IMR-90 (cell line): ENCODE results near the gene AGTPBP1. TPM values are rescaled to one million over a fixed set of nuclear protein-coding genes. Genes with fewer than 3 reads are reported as not detected.

Source experiments
- ATAC-seq: fragments of 200-7000 bp; cut with Tn5 transposase; 2 replicates; pipeline ENCODE4 v1.9.1; 2020; ENCODE audit warnings: low read depth, mild to moderate bottlenecking, moderate library complexity
- BruUV-seq: library from RNA; stranded (reverse); fragments of 400-500 nt; replicated peaks from 2 replicates; lab custom pipeline; 2021; lab: Mats Ljungman, UMichigan
- CTCF ChIA-PET: fragments of 300-600 bp; formaldehyde crosslinking; extraction: SDS; loops from one replicate; lab custom pipeline; 2021; ENCODE audit warnings: antibody characterized with exemption; lab: Yijun Ruan, JAX
- POLR2A ChIA-PET: fragments of 300-600 bp; sonication (Branson Sonifier 250); formaldehyde crosslinking; loops from one replicate; lab custom pipeline; 2022; ENCODE audit warnings: antibody characterized with exemption; ENCODE audit not compliant: unreplicated experiment; lab: Charles Lee
- DNase-seq: peaks from one replicate; pipeline ENCODE4 v3.0.0; 2013
- H2AFZ ChIP-seq: replicated peaks from 2 replicates; pipeline ENCODE3; 2013; ENCODE audit warnings: low read length, mild to moderate bottlenecking; ENCODE audit not compliant: poor library complexity
- H2AK5ac ChIP-seq: 2 replicates; pipeline ENCODE4 v1.6.1; 2013; ENCODE audit warnings: low read depth, low read length, inconsistent platforms
- H2AK9ac ChIP-seq: replicated peaks from 2 replicates; pipeline ENCODE3; 2013; ENCODE audit warnings: mild to moderate bottlenecking, low read depth, low read length, moderate library complexity; ENCODE audit not compliant: poor library complexity
- H2BK120ac ChIP-seq: 2 replicates; pipeline ENCODE4 v1.6.1; 2013; ENCODE audit warnings: low read depth, low read length, inconsistent platforms
- H2BK15ac ChIP-seq: 3 replicates; pipeline ENCODE4 v1.6.1; 2013; ENCODE audit warnings: low read depth, low read length, inconsistent platforms
- H2BK20ac ChIP-seq: 2 replicates; pipeline ENCODE4 v1.6.1; 2013; ENCODE audit warnings: low read depth, mild to moderate bottlenecking, inconsistent platforms, low read length, moderate library complexity
- H2BK5ac ChIP-seq: 2 replicates; pipeline ENCODE4 v1.6.1; 2013; ENCODE audit warnings: mild to moderate bottlenecking, low read depth, low read length, inconsistent platforms; ENCODE audit not compliant: poor library complexity, severe bottlenecking
- H3K14ac ChIP-seq: replicated peaks from 2 replicates; pipeline ENCODE4 v1.6.1; 2013; ENCODE audit warnings: low read depth, low read length, inconsistent platforms
- H3K18ac ChIP-seq: 2 replicates; pipeline ENCODE4 v1.6.1; 2013; ENCODE audit warnings: low read depth, low read length, control low read depth
- H3K23ac ChIP-seq: 2 replicates; pipeline ENCODE4 v1.6.1; 2013; ENCODE audit warnings: low read depth, low read length, inconsistent platforms
- H3K27ac ChIP-seq: 2 replicates; pipeline ENCODE4 v1.5.1; 2013; ENCODE audit warnings: mild to moderate bottlenecking, control low read depth, low read length; ENCODE audit not compliant: insufficient read depth
- H3K27me3 ChIP-seq: 2 replicates; pipeline ENCODE4 v1.6.1; 2013; ENCODE audit warnings: low read length; ENCODE audit not compliant: control insufficient read depth, insufficient read depth
- H3K36me3 ChIP-seq: 2 replicates; pipeline ENCODE4 v1.6.1; 2013; ENCODE audit warnings: low read length, mixed read lengths; ENCODE audit not compliant: control insufficient read depth, insufficient read depth
- H3K4ac ChIP-seq: 2 replicates; pipeline ENCODE4 v1.6.1; 2013; ENCODE audit warnings: low read depth, low read length, inconsistent platforms
- H3K4me1 ChIP-seq: 2 replicates; pipeline ENCODE4 v1.6.1; 2013; ENCODE audit warnings: low read length, mixed read lengths; ENCODE audit not compliant: control insufficient read depth, insufficient read depth
- H3K4me2 ChIP-seq: 2 replicates; pipeline ENCODE4 v1.6.1; 2013; ENCODE audit warnings: low read depth, mild to moderate bottlenecking, control low read depth, low read length, moderate library complexity
- H3K4me3 ChIP-seq: 2 replicates; pipeline ENCODE4 v1.5.1; 2013; ENCODE audit warnings: low read depth, mild to moderate bottlenecking, control low read depth, low read length, moderate library complexity; ENCODE audit not compliant: insufficient read depth
- H3K56ac ChIP-seq: 2 replicates; pipeline ENCODE4 v1.6.1; 2013; ENCODE audit warnings: low read length, inconsistent platforms; ENCODE audit not compliant: insufficient read depth; ENCODE audit errors: extremely low read depth
- H3K79me1 ChIP-seq, 2 experiments: 2 replicates each; pipeline ENCODE4 v1.6.1; 2013; ENCODE audit warnings: low read length in 2 of 2, inconsistent platforms in 1 of 2, low read depth in 1 of 2
- H3K9ac ChIP-seq: 2 replicates; pipeline ENCODE4 v1.6.1; 2013; ENCODE audit warnings: low read depth, low read length, control low read depth
- H3K9me1 ChIP-seq: 2 replicates; pipeline ENCODE4 v1.6.1; 2013; ENCODE audit warnings: low read length, inconsistent platforms; ENCODE audit not compliant: insufficient read depth
- H3K9me3 ChIP-seq: 2 replicates; pipeline ENCODE4 v1.6.1; 2013; ENCODE audit warnings: low read length; ENCODE audit not compliant: control insufficient read depth, insufficient read depth
- H4K20me1 ChIP-seq: 2 replicates; pipeline ENCODE4 v1.6.1; 2013; ENCODE audit warnings: low read length, inconsistent platforms; ENCODE audit not compliant: insufficient read depth
- H4K5ac ChIP-seq: 2 replicates; pipeline ENCODE4 v1.6.1; 2013; ENCODE audit warnings: mild to moderate bottlenecking, low read depth, low read length, control low read depth
- H4K8ac ChIP-seq, 2 experiments: 2 replicates each; pipeline ENCODE4 v1.6.1; 2013; ENCODE audit warnings: low read depth in 2 of 2, low read length in 2 of 2, control low read depth in 1 of 2, inconsistent platforms in 1 of 2
- H4K91ac ChIP-seq: 2 replicates; pipeline ENCODE4 v1.6.1; 2013; ENCODE audit warnings: low read depth, low read length, inconsistent platforms; ENCODE audit not compliant: insufficient read depth
- BHLHE40 ChIP-seq: fragments of 150-350 bp; IDR thresholded peaks from 2 replicates; pipeline ENCODE4 v1.6.1; 2016; ENCODE audit warnings: mild to moderate bottlenecking, low read depth, low read length
- CEBPB ChIP-seq: IDR thresholded peaks from 2 replicates; pipeline ENCODE4 v1.6.1; 2012; ENCODE audit warnings: low read depth, low read length, improper control_type of control experiment
- CHD1 ChIP-seq: IDR thresholded peaks from 2 replicates; pipeline ENCODE4 v1.6.1; 2012; ENCODE audit warnings: low read depth, low read length, improper control_type of control experiment
- CTCF ChIP-seq: conservative IDR thresholded peaks from 2 replicates; pipeline ENCODE4 v1.5.1; 2012; ENCODE audit warnings: mild to moderate bottlenecking, low read depth, low read length, improper control_type of control experiment
- ELK1 ChIP-seq: fragments of 150-350 bp; IDR thresholded peaks from 2 replicates; pipeline ENCODE4 v1.6.1; 2016; ENCODE audit warnings: low read depth, mild to moderate bottlenecking, low read length, moderate library complexity, borderline replicate concordance
- FOS ChIP-seq: fragments of 150-350 bp; IDR thresholded peaks from 2 replicates; pipeline ENCODE4 v1.6.1; 2016; ENCODE audit warnings: low read depth, low read length
- MAFK ChIP-seq: IDR thresholded peaks from 2 replicates; pipeline ENCODE4 v1.6.1; 2012; ENCODE audit warnings: low read depth, low read length, improper control_type of control experiment
- MAZ ChIP-seq: IDR thresholded peaks from 2 replicates; pipeline ENCODE4 v1.6.1; 2012; ENCODE audit warnings: low read depth, mild to moderate bottlenecking, low read length, improper control_type of control experiment, moderate library complexity, borderline replicate concordance
- MXI1 ChIP-seq: IDR thresholded peaks from 2 replicates; pipeline ENCODE4 v1.6.1; 2012; ENCODE audit warnings: low read depth, mild to moderate bottlenecking, low read length, moderate library complexity, borderline replicate concordance
- NFE2L2 ChIP-seq: fragments of 150-350 bp; IDR thresholded peaks from 2 replicates; pipeline ENCODE4 v1.6.1; 2016; ENCODE audit warnings: low read depth, mild to moderate bottlenecking, low read length
- POLR2A ChIP-seq: IDR thresholded peaks from 2 replicates; pipeline ENCODE4 v1.6.1; 2012; ENCODE audit warnings: mild to moderate bottlenecking, low read depth, low read length
- RAD21 ChIP-seq: IDR thresholded peaks from 2 replicates; pipeline ENCODE4 v1.6.1; 2012; ENCODE audit warnings: low read length, improper control_type of control experiment
- RCOR1 ChIP-seq: IDR thresholded peaks from 2 replicates; pipeline ENCODE4 v1.6.1; 2012; ENCODE audit warnings: mild to moderate bottlenecking, low read length, improper control_type of control experiment; ENCODE audit not compliant: insufficient replicate concordance
- RFX5 ChIP-seq: IDR thresholded peaks from 2 replicates; pipeline ENCODE4 v1.8.0; 2012; ENCODE audit warnings: low read depth, mild to moderate bottlenecking, low read length, moderate library complexity
- SMC3 ChIP-seq: fragments of 150-350 bp; IDR thresholded peaks from 2 replicates; pipeline ENCODE4 v1.6.1; 2016; ENCODE audit warnings: low read depth, mild to moderate bottlenecking, antibody characterized with exemption, low read length, moderate library complexity
- USF2 ChIP-seq: fragments of 150-350 bp; IDR thresholded peaks from 2 replicates; pipeline ENCODE4 v1.6.1; 2017; ENCODE audit warnings: mild to moderate bottlenecking, antibody characterized with exemption, low read length, low read depth
- WGBS, 2 experiments: methylation state at CpG; one replicate each; pipeline versions ENCODE4 v1.1.5 to v1.1.7; 2013; ENCODE audit warnings: missing lambda C conversion rate in 2 of 2; ENCODE audit not compliant: insufficient read length in 1 of 2; ENCODE audit errors: extremely low coverage in 2 of 2; 5-methylcytosine and 5-hydroxymethylcytosine counted together
- dilution Hi-C: fragments of 300-500 bp; cut with HindIII; formaldehyde crosslinking; loops from one replicate; pipeline ENCODE4 v1.14.3; 2018; ENCODE audit warnings: low sequenced_read_pairs; ENCODE audit not compliant: unreplicated experiment
- in situ Hi-C: fragments of 300-500 bp; cut with MboI; formaldehyde crosslinking; loops from 3 replicates; pipeline ENCODE4 v1.14.3; 2019; ENCODE audit warnings: low sequenced_read_pairs, inconsistent platforms, mixed read lengths
- intact Hi-C: fragments of 100-400 bp; cut with micrococcal nuclease; formaldehyde crosslinking; loops from 2 replicates; pipeline ENCODE4 v1.10.0; 2022
- polyA plus RNA-seq, 3 experiments: library from polyadenylated mRNA; depleted of rRNA; stranded (reverse); fragments of >200 nt; gene quantifications; 2 replicates each; pipeline ENCODE4 v1.2.3, GENCODE V29; 2012; ENCODE audit warnings: low replicate concordance in 1 of 3
- total RNA-seq: library from RNA; depleted of rRNA; stranded (reverse); fragments of >200 nt; gene quantifications from 2 replicates; pipeline ENCODE4 v1.2.3, GENCODE V29; 2012

AGTPBP1 gene
- total and polyA plus RNA-seq, 2 of the 4 experiments (the other 2 are of a cell fraction) = 3.3 to 9.0 TPM

GRCh38 chr9:85505612-85506011 lies 236.1 kb downstream of the AGTPBP1 start:
- H3K9me3 ChIP-seq = peaks cover 6% of the 10 kb centered on the region
- no peak overlapping the region for H2BK120ac ChIP-seq
- H3K4me3 ChIP-seq = no peak overlapping the region
- no peak overlapping the region for H2BK20ac ChIP-seq
- POLR2A ChIA-PET = no interaction called here
- no peak overlapping the region for H2BK5ac ChIP-seq
- WGBS, 2 experiments = no CpG with 5 or more reads among the region's 7 CpGs
- intact Hi-C loops (no loop called here), in situ Hi-C loops (no loop called here), dilution Hi-C loops (no loop called here)
- H4K8ac ChIP-seq = no peak overlapping the region
- DNase-seq = no peak
- BruUV-seq = no TSS peak
- H3K4ac ChIP-seq = no peak overlapping the region
- no peak overlapping the region for H3K4me2 ChIP-seq
- H3K9ac ChIP-seq = no peak overlapping the region
- no peak for ATAC-seq
- CTCF ChIA-PET = no interaction called here
- no peak overlapping the region for H2BK15ac ChIP-seq
- TF ChIP-seq POLR2A (no peak), ELK1 (no peak), NFE2L2 (no peak), RFX5 (no peak), CEBPB (no peak), BHLHE40 (no peak), MAFK (no peak), CHD1 (no peak), RAD21 (no peak), CTCF (no peak), RCOR1 (no peak), FOS (no peak), MXI1 (no peak), USF2 (no peak), MAZ (no peak), SMC3 (no peak)
- no peak overlapping the region for H4K91ac ChIP-seq
- no peak overlapping the region for H3K23ac ChIP-seq
- H2AK5ac ChIP-seq = no peak overlapping the region
- H2AK9ac ChIP-seq = no peak overlapping the region
- no peaks in the 10 kb centered on the region for H3K9me1 ChIP-seq
- no peaks in the 10 kb centered on the region for H3K27me3 ChIP-seq
- H4K5ac ChIP-seq = no peak overlapping the region
- H3K14ac ChIP-seq = no peak overlapping the region
- H3K27ac ChIP-seq = no peak overlapping the region
- H3K4me1 ChIP-seq = no peaks in the 10 kb centered on the region
- no peaks in the 10 kb centered on the region for H3K79me1 ChIP-seq
- H3K36me3 ChIP-seq = no peaks in the 10 kb centered on the region
- no peaks in the 10 kb centered on the region for H4K20me1 ChIP-seq
- H3K56ac ChIP-seq = no peak overlapping the region
- H3K18ac ChIP-seq = no peak overlapping the region
- no peak overlapping the region for H2AFZ ChIP-seq
